Stomach (tissue), 9 donors: ENCODE measurements around the gene ARL14EP. TPM values are rescaled to one million over a fixed set of nuclear protein-coding genes. Genes with fewer than 3 reads are reported as not detected.

Experiments used
- DNase-seq, 2 donors: peaks; one replicate each; pipeline versions ENCODE4 v3.0.0 to v3.0.0-alpha.2; 2013 to 2019
- H3K27ac ChIP-seq, 5 donors: fragments of 200-600 bp in 4 of 5; sonication (generic) in 4 of 5; one replicate each; pipeline ENCODE4 v1.5.1; 2013 to 2019; ENCODE audit warnings: mild to moderate bottlenecking in 1 of 5, moderate library complexity in 1 of 5
- H3K27me3 ChIP-seq, 3 donors: fragments of 200-600 bp; sonication (generic); one replicate each; pipeline ENCODE4 v1.5.1; 2017 to 2019; ENCODE audit warnings: mixed run types in 1 of 3
- H3K36me3 ChIP-seq, 4 donors: fragments of 200-600 bp; sonication (generic); 1 replicate in 3 of 4; 2 replicates in 1 of 4; pipeline ENCODE4 v1.5.1; 2016 to 2019
- H3K4me1 ChIP-seq, 4 donors: fragments of 200-600 bp; sonication (generic); one replicate each; pipeline ENCODE4 v1.5.1; 2016 to 2019
- H3K4me3 ChIP-seq, 4 donors: fragments of 200-600 bp; sonication (generic) in 3 of 4; one replicate each; pipeline ENCODE4 v1.5.1; 2016 to 2019; ENCODE audit warnings: mild to moderate bottlenecking in 1 of 4
- H3K9me3 ChIP-seq, 4 donors: fragments of 200-600 bp; sonication (generic); one replicate each; pipeline ENCODE4 v1.5.1; 2016 to 2019
- EP300 ChIP-seq: sonication (generic); formaldehyde crosslinking; IDR thresholded peaks from one replicate; pipeline ENCODE4 v1.6.1; 2017; ENCODE audit warnings: antibody characterized with exemption
- POLR2A ChIP-seq, 4 donors: fragments of 450-650 bp; IDR thresholded peaks; one replicate each; pipeline ENCODE4 v1.6.1; 2016; ENCODE audit warnings: antibody characterized with exemption in 4 of 4, control low read depth in 2 of 4, mild to moderate bottlenecking in 1 of 4, moderate library complexity in 1 of 4
- POLR2AphosphoS5 ChIP-seq, 3 donors: sonication (generic); formaldehyde crosslinking; IDR thresholded peaks; one replicate each; pipeline ENCODE4 v1.6.1; 2016; ENCODE audit warnings: antibody characterized with exemption in 3 of 3
- WGBS, 5 donors: extraction: QIAGEN DNeasy Blood & Tissue Kit in 3 of 5; methylation state at CpG; one replicate each; pipeline versions ENCODE4 v1.1.5 to v1.1.7; 2013 to 2018; 5-methylcytosine and 5-hydroxymethylcytosine counted together
- intact Hi-C: fragments of 100-400 bp; cut with DNase I; formaldehyde crosslinking; loops from one replicate; pipeline ENCODE4 v1.15.1; 2023; ENCODE audit warnings: low total_unique reads
- polyA plus RNA-seq, 3 donors: library from polyadenylated mRNA; stranded (reverse); fragments of 200-250 nt; gene quantifications; one replicate each; pipeline ENCODE4 v1.2.3, GENCODE V29; 2013
- total RNA-seq, 5 donors: library from RNA; depleted of rRNA; stranded (reverse); fragments of >200 nt; gene quantifications; one replicate each; pipeline versions ENCODE4 v1.1.0 to v1.2.3, GENCODE V29; 2014 to 2016
- TF ChIP-seq, protein P1 (sequence below), 7 experiments: fragments of 450-650 bp in 4 of 7; fragments of 200-600 bp in 3 of 7; sonication (generic) in 3 of 7; IDR thresholded peaks; one replicate each; pipeline ENCODE4 v1.5.1; 2016 to 2019; ENCODE audit warnings: antibody characterized with exemption in 7 of 7, control low read depth in 2 of 7, mild to moderate bottlenecking in 1 of 7
- donor health status: healthy with polysubstance abuse.
- donor health status: Bipolar disorder and iron deficiency.
- donor health status: healthy.

The ARL14EP gene
- total and polyA plus RNA-seq, 8 donors, result 1.2 to 47.7 (median 15.4) TPM

DNA sequence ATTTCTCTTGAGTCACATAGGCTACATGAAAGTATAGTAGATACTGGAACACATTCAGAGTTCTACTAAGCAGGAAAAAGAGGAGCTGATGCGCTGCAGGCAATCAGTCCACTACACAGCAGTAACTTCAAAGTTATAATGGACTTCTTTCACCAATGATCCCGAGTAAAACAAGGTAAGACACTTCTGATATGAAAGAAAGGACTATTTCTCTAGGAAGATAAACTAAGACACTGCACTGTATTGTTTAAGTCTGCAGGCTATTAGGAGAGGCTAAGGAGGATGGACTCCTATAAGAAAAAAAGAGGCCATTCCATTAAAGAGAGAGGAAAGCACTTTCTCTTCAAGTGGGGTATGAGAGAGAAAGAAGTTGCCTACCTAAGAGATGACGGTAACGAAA, 31.6 kb upstream of the ARL14EP start:
- no peak for DNase-seq
- Histone ChIP-seq H3K36me3 (no peaks in the 10 kb centered on the region), H3K27me3 (no peaks in the 10 kb centered on the region), H3K27ac (no peak overlapping the region), H3K9me3 (no peaks in the 10 kb centered on the region), H3K4me1 (no peaks in the 10 kb centered on the region), H3K4me3 (no peak overlapping the region)
- 55 to 68% (median 63%) methylated on average over 4 of the region's 4 CpGs for WGBS, 5 donors
- intact Hi-C loops, result no loop called here
- TF ChIP-seq POLR2AphosphoS5 (IDR thresholded peaks at IDR 0.05), result no peak
- no peak for TF ChIP-seq EP300
- no peak for TF ChIP-seq POLR2A (IDR thresholded peaks at IDR 0.05)
- TF ChIP-seq, protein P1, sequence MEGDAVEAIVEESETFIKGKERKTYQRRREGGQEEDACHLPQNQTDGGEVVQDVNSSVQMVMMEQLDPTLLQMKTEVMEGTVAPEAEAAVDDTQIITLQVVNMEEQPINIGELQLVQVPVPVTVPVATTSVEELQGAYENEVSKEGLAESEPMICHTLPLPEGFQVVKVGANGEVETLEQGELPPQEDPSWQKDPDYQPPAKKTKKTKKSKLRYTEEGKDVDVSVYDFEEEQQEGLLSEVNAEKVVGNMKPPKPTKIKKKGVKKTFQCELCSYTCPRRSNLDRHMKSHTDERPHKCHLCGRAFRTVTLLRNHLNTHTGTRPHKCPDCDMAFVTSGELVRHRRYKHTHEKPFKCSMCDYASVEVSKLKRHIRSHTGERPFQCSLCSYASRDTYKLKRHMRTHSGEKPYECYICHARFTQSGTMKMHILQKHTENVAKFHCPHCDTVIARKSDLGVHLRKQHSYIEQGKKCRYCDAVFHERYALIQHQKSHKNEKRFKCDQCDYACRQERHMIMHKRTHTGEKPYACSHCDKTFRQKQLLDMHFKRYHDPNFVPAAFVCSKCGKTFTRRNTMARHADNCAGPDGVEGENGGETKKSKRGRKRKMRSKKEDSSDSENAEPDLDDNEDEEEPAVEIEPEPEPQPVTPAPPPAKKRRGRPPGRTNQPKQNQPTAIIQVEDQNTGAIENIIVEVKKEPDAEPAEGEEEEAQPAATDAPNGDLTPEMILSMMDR (IDR thresholded peaks at IDR 0.05), result no peak

- 85 to 95% (median 90%) methylated on average over 2 of the region's 2 CpGs for WGBS, 5 donors
- no peak for TF ChIP-seq POLR2AphosphoS5 (IDR thresholded peaks at IDR 0.05)
- TF ChIP-seq, protein P1 (IDR thresholded peaks at IDR 0.05), result no peak
- TF ChIP-seq POLR2A (IDR thresholded peaks at IDR 0.05), result no peak
- no peak for TF ChIP-seq EP300
Observed at GRCh38 chr11:30292545-30292944, 30.4 kb upstream of the ARL14EP start.

GRCh38 chr11:30295178-30295885, 27.6 kb upstream of the ARL14EP start:
- Histone ChIP-seq H3K27ac (no peak overlapping the region), H3K9me3 (no peaks in the 10 kb centered on the region), H3K4me1 (no peaks in the 10 kb centered on the region), H3K36me3 (no peaks in the 10 kb centered on the region), H3K4me3 (no peak overlapping the region), H3K27me3 (no peaks in the 10 kb centered on the region)
- intact Hi-C loops, result no loop called here
- 86 to 90% (median 88%) methylated on average over 5 to 8 of the region's 8 CpGs for WGBS, 5 donors
- no peak for TF ChIP-seq POLR2A (IDR thresholded peaks at IDR 0.05)
- TF ChIP-seq POLR2AphosphoS5 (IDR thresholded peaks at IDR 0.05), result no peak
- TF ChIP-seq EP300, result no peak
- TF ChIP-seq, protein P1 (IDR thresholded peaks at IDR 0.05), result no peak
- no peak for DNase-seq

More at GRCh38 chr11:30292545-30292944, 30.4 kb upstream of the ARL14EP start:
- H3K27me3 ChIP-seq, result no peaks in the 10 kb centered on the region
- H3K36me3 ChIP-seq, result no peaks in the 10 kb centered on the region
- intact Hi-C loops, result no loop called here
- DNase-seq, result no peak
- H3K4me3 ChIP-seq, result no peak overlapping the region
- H3K9me3 ChIP-seq, result no peaks in the 10 kb centered on the region
- no peak overlapping the region for H3K27ac ChIP-seq
- H3K4me1 ChIP-seq, result no peaks in the 10 kb centered on the region

DNA sequence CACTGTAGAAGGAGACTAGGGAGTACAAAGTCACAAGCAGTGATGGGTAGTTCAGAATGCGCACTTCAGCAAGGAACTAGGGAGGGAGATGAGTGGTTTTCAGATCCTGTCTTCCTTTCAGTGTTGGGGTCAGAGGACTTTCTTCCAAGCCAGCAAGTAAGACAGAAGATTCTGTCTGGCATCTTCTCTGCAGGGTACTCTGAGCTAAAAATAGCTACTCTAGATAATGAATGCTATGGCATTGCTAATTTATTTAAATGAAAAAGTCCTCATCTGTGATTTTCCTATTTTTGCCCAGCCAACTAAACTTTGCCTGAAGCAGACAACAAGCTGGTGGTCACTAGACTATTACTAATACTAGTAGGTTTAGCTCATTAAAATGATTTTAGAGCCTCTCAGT, 18.3 kb upstream of the ARL14EP start:
- Histone ChIP-seq H3K4me1 (no peaks in the 10 kb centered on the region), H3K27me3 (no peaks in the 10 kb centered on the region), H3K27ac (no peak overlapping the region), H3K4me3 (no peak overlapping the region), H3K36me3 (no peaks in the 10 kb centered on the region), H3K9me3 (no peaks in the 10 kb centered on the region)
- TF ChIP-seq POLR2A (IDR thresholded peaks at IDR 0.05) (no peak), EP300 (no peak), POLR2AphosphoS5 (IDR thresholded peaks at IDR 0.05) (no peak)
- TF ChIP-seq, protein P1 (IDR thresholded peaks at IDR 0.05), result no peak
- 93 to 100% (median 97%) methylated on average over 1 of the region's 1 CpG for WGBS, 5 donors
- DNase-seq, result no peak
- intact Hi-C loops, result no loop called here
